GM18870 (cell line): ENCODE measurements around the gene CDC42EP5.
A peak's percentile ranks its signal among the peaks of the same experiment; 100 is the strongest.
"Not testable (repeated sequence)": the region's sequence is repeated elsewhere in the genome, so short reads cannot be mapped to it uniquely, and the experiment has no call there.

Experiments
- ATAC-seq: cut with Tn5 transposase; IDR thresholded peaks from one replicate; pipeline ENCODE4 v1.9.1; 2021; ENCODE audit warnings: moderate library complexity; ENCODE audit not compliant: unreplicated experiment

CDC42EP5 gene

GRCh38 chr19:54449701-54450069, 23.4 kb downstream of the CDC42EP5 start:
- ATAC-seq, result no peak

- ATAC-seq, result peak; percentile 81
These were observed 24.1 kb downstream of the CDC42EP5 start, which contains the start of gene LENG8 for GRCh38 chr19:54448774-54449700. TSS of gene LENG8 (plus strand) at chr19:54449199. CDS start at chr19:54451345, 2,146 bp downstream.

- peak; percentile 18 for ATAC-seq
These were observed 24.9 kb downstream of the CDC42EP5 start for GRCh38 chr19:54448040-54448773.

GRCh38 chr19:54446349-54446748, 26.7 kb downstream of the CDC42EP5 start:
- not testable (repeated sequence) for ATAC-seq

- ATAC-seq, result no peak
These were observed 28.4 kb downstream of the CDC42EP5 start for GRCh38 chr19:54444737-54445136.

- no peak for ATAC-seq
These were observed 32.5 kb downstream of the CDC42EP5 start for GRCh38 chr19:54440641-54441040.

- ATAC-seq, result no peak
These were observed 33.8 kb downstream of the CDC42EP5 start for GRCh38 chr19:54439174-54439851.

- no peak for ATAC-seq
These were observed 36.4 kb downstream of the CDC42EP5 start for GRCh38 chr19:54436628-54437252.

GRCh38 chr19:54436031-54436523, 37.0 kb downstream of the CDC42EP5 start:
- no peak for ATAC-seq

GRCh38 chr19:54435551-54436016, 37.5 kb downstream of the CDC42EP5 start:
- no peak for ATAC-seq

- no peak for ATAC-seq
These were observed 38.3 kb downstream of the CDC42EP5 start for GRCh38 chr19:54434873-54435214.

- ATAC-seq, result no peak
These were observed 38.8 kb downstream of the CDC42EP5 start for GRCh38 chr19:54434112-54434872.

- ATAC-seq, result no peak
These were observed 39.4 kb downstream of the CDC42EP5 start for GRCh38 chr19:54433697-54434096.

GRCh38 chr19:54432144-54432738, 40.9 kb downstream of the CDC42EP5 start:
- ATAC-seq, result no peak

GRCh38 chr19:54431255-54431838, 41.7 kb downstream of the CDC42EP5 start:
- no peak for ATAC-seq

GRCh38 chr19:54430306-54431254, 42.5 kb downstream of the CDC42EP5 start:
- ATAC-seq, result no peak

GRCh38 chr19:54429545-54430227, 43.4 kb downstream of the CDC42EP5 start:
- no peak for ATAC-seq

GRCh38 chr19:54429176-54429495, 44.0 kb downstream of the CDC42EP5 start:
- no peak for ATAC-seq
